Measurements from ENCODE around the gene ACSL1.

ACSL1 gene

GRCh38 chr4:184713887-184714286 lies 111.9 kb downstream of the ACSL1 start:
- no peak for DNase-seq

- no peak for DNase-seq
These were observed 113.4 kb downstream of the ACSL1 start for GRCh38 chr4:184712322-184712721.

- DNase-seq: no peak
These were observed 119.3 kb downstream of the ACSL1 start for GRCh38 chr4:184706453-184706852.

- DNase-seq: no peak
These were observed 120.1 kb downstream of the ACSL1 start for GRCh38 chr4:184705692-184706091.
